H1 (cell line): ENCODE data around the gene CAPN9. TPM values are rescaled to one million over a fixed set of nuclear protein-coding genes. Genes with fewer than 3 reads are reported as not detected.

ENCODE experiments used
- CBX5 ChIP-seq: fragments of 300-800, 300-1000 bp; sonication (generic); IDR thresholded peaks from 2 replicates; pipeline ENCODE4 v1.7.1; 2016; ENCODE audit warnings: antibody characterized with exemption, low read length, low read depth
- CBX8 ChIP-seq: fragments of 300-800, 300-1000 bp; sonication (generic); IDR thresholded peaks from 2 replicates; pipeline ENCODE4 v1.7.1; 2016; ENCODE audit warnings: low read depth, low read length, borderline replicate concordance
- CHD7 ChIP-seq: fragments of 300-600 bp; sonication (generic); IDR thresholded peaks from 2 replicates; pipeline ENCODE4 v1.7.1; 2012; ENCODE audit warnings: low read length, moderate library complexity, mild to moderate bottlenecking, inconsistent platforms; ENCODE audit not compliant: insufficient replicate concordance
- EGR1 ChIP-seq: IDR thresholded peaks from 2 replicates; pipeline ENCODE4 v1.6.1; 2011; ENCODE audit warnings: low read depth, low read length, borderline replicate concordance
- FOSL1 ChIP-seq: IDR thresholded peaks from 2 replicates; pipeline ENCODE4 v1.6.1; 2011; ENCODE audit warnings: mild to moderate bottlenecking, low read depth, low read length, moderate library complexity; ENCODE audit not compliant: insufficient read depth
- GABPA ChIP-seq: IDR thresholded peaks from 2 replicates; pipeline ENCODE4 v1.6.1; 2011; ENCODE audit warnings: mild to moderate bottlenecking, low read length, moderate library complexity, borderline replicate concordance; ENCODE audit not compliant: insufficient read depth
- KDM5A ChIP-seq: fragments of 200-600 bp; IDR thresholded peaks from 2 replicates; pipeline ENCODE4 v1.7.1; 2012; ENCODE audit warnings: mild to moderate bottlenecking, low read length, inconsistent platforms, mixed read lengths
- MAX ChIP-seq: IDR thresholded peaks from 2 replicates; pipeline ENCODE4 v1.6.1; 2012; ENCODE audit warnings: inconsistent platforms
- POLR2AphosphoS5 ChIP-seq: IDR thresholded peaks from 2 replicates; pipeline ENCODE4 v1.6.1; 2011; ENCODE audit warnings: low read depth, low read length
- RXRA ChIP-seq: IDR thresholded peaks from 2 replicates; pipeline ENCODE4 v1.6.1; 2011; ENCODE audit warnings: low read depth, mild to moderate bottlenecking, low read length, moderate library complexity; ENCODE audit not compliant: insufficient read depth
- polyA plus RNA-seq, 7 experiments: library from polyadenylated mRNA; depleted of rRNA in 3 of 7; stranded (reverse) in 5 of 7; unstranded in 2 of 7; fragments of >200 nt in 5 of 7; fragments of 200-250 nt in 2 of 7; gene quantifications; 1 replicate in 5 of 7; 2 replicates in 1 of 7; 4 replicates in 1 of 7; pipeline versions ENCODE4 v1.2.1 to v1.2.3, GENCODE V29; 2011 to 2013; ENCODE audit warnings: missing spikeins in 2 of 7, mixed read lengths in 2 of 7
- total RNA-seq: library from RNA; stranded (reverse); fragmentation: NEBNext Ultra II Directional; extraction: Animal tissue kit (Norgen Biotek cat#: 25700); gene quantifications from 2 replicates; pipeline ENCODE4 v1.2.1, GENCODE V29; 2021

Gene CAPN9
- total and polyA plus RNA-seq, 2 of the 8 experiments (the other 6 are each of a cell fraction or from before 2014, with no cell fraction given), result 0.22 to 0.76 TPM

- TF ChIP-seq CHD7, result no peak
- no peak for TF ChIP-seq FOSL1
- no peak for TF ChIP-seq RXRA
- TF ChIP-seq POLR2AphosphoS5, result no peak
- no peak for TF ChIP-seq MAX
- TF ChIP-seq KDM5A, result no peak
- TF ChIP-seq EGR1, result no peak
- no peak for TF ChIP-seq CBX5
- TF ChIP-seq GABPA, result no peak
- TF ChIP-seq CBX8, result no peak
These were observed 19.1 kb downstream of the CAPN9 start (continued) for GRCh38 chr1:230766318-230766717.
